GM23338 (cell line): Measurements from ENCODE around the gene CPB1. TPM values are rescaled to one million over a fixed set of nuclear protein-coding genes. Genes with fewer than 3 reads are reported as not detected.

Experiments used
- ATAC-seq: fragments of 200-7000 bp; cut with Tn5 transposase; 3 replicates; pipeline ENCODE4 v1.9.1; 2020
- DNase-seq: peaks from one replicate; pipeline ENCODE4 v3.0.0-alpha.2; 2015; ENCODE audit warnings: low spot score
- H2AFZ ChIP-seq: fragments of 200-600 bp; sonication (generic); 2 replicates; pipeline ENCODE4 v1.8.0; 2016; ENCODE audit warnings: antibody characterized with exemption, mild to moderate bottlenecking, moderate library complexity
- H3F3A ChIP-seq: fragments of 200-600 bp; sonication (generic); replicated peaks from 2 replicates; pipeline ENCODE4 v1.8.0; 2017; ENCODE audit warnings: antibody characterized with exemption, mixed run types, low read depth
- H3K27ac ChIP-seq: fragments of 200-600 bp; sonication (generic); 2 replicates; pipeline ENCODE4 v1.6.1; 2016; ENCODE audit warnings: low read depth
- H3K27me3 ChIP-seq: fragments of 200-600 bp; sonication (generic); 2 replicates; pipeline ENCODE4 v1.8.0; 2016; ENCODE audit warnings: mild to moderate bottlenecking, mixed run types, moderate library complexity; ENCODE audit not compliant: insufficient read depth
- H3K36me3 ChIP-seq: fragments of 200-600 bp; sonication (generic); 2 replicates; pipeline ENCODE4 v1.8.0; 2016; ENCODE audit warnings: mild to moderate bottlenecking; ENCODE audit not compliant: insufficient read depth
- H3K4me1 ChIP-seq: fragments of 200-600 bp; sonication (generic); 2 replicates; pipeline ENCODE4 v1.8.0; 2016; ENCODE audit warnings: mild to moderate bottlenecking, moderate library complexity; ENCODE audit not compliant: insufficient read depth
- H3K4me2 ChIP-seq: fragments of 200-600 bp; sonication (generic); 2 replicates; pipeline ENCODE4 v1.7.1; 2017; ENCODE audit warnings: mixed run types
- H3K4me3 ChIP-seq: fragments of 200-600 bp; sonication (generic); 2 replicates; pipeline ENCODE4 v1.6.1; 2016; ENCODE audit warnings: mixed run types
- H3K79me2 ChIP-seq: fragments of 200-600 bp; sonication (generic); replicated peaks from 2 replicates; pipeline ENCODE4 v1.8.0; 2017; ENCODE audit warnings: mild to moderate bottlenecking; ENCODE audit not compliant: insufficient read depth
- H3K9me2 ChIP-seq: fragments of 200-600 bp; sonication (generic); 2 replicates; pipeline ENCODE4 v1.8.0; 2017; ENCODE audit not compliant: insufficient read depth
- H4K20me1 ChIP-seq: fragments of 200-600 bp; sonication (generic); replicated peaks from 2 replicates; pipeline ENCODE4 v1.8.0; 2017; ENCODE audit warnings: mild to moderate bottlenecking; ENCODE audit not compliant: insufficient read depth
- H3K27ac Mint-ChIP-seq: 2 replicates; pipeline ENCODE4 v1.8.0; 2020; ENCODE audit warnings: inconsistent platforms, mild to moderate bottlenecking, moderate library complexity, mixed read lengths
- H3K27me3 Mint-ChIP-seq: 3 replicates; pipeline ENCODE4 v1.8.0; 2022; ENCODE audit warnings: low read depth, mild to moderate bottlenecking, moderate library complexity, mixed read lengths, inconsistent platforms; ENCODE audit not compliant: insufficient read depth, poor library complexity
- H3K36me3 Mint-ChIP-seq: 3 replicates; pipeline ENCODE4 v1.8.0; 2021; ENCODE audit warnings: low read depth, mild to moderate bottlenecking, inconsistent platforms, moderate library complexity, mixed read lengths
- H3K4me1 Mint-ChIP-seq: 3 replicates; pipeline ENCODE4 v1.8.0; 2020; ENCODE audit warnings: mild to moderate bottlenecking, inconsistent platforms, mixed read lengths
- H3K4me3 Mint-ChIP-seq: 3 replicates; pipeline ENCODE4 v1.8.0; 2021; ENCODE audit warnings: moderate library complexity, mild to moderate bottlenecking, inconsistent platforms, mixed read lengths
- H3K9me3 Mint-ChIP-seq: 3 replicates; pipeline ENCODE4 v1.8.0; 2020; ENCODE audit warnings: moderate library complexity, mild to moderate bottlenecking, inconsistent platforms, mixed read lengths
- CREB1 ChIP-seq: fragments of 250-450 bp; sonication (Bioruptor Pico); IDR thresholded peaks from 2 replicates; pipeline ENCODE4 v1.5.0; 2020; ENCODE audit warnings: low read depth, mild to moderate bottlenecking, moderate library complexity
- EZH2 ChIP-seq: fragments of 200-600 bp; sonication (generic); IDR thresholded peaks from one replicate; pipeline ENCODE4 v1.8.0; 2017; ENCODE audit warnings: antibody characterized with exemption, mild to moderate bottlenecking, low read depth; ENCODE audit not compliant: unreplicated experiment
- JUNB ChIP-seq: IDR thresholded peaks from one replicate; pipeline ENCODE4 v1.6.1; 2016; ENCODE audit warnings: antibody characterized with exemption; ENCODE audit not compliant: unreplicated experiment
- NANOG ChIP-seq: IDR thresholded peaks from 2 replicates; pipeline ENCODE4 v1.6.1; 2016; ENCODE audit warnings: antibody characterized with exemption, borderline replicate concordance
- POLR2AphosphoS5 ChIP-seq: IDR thresholded peaks from 2 replicates; pipeline ENCODE4 v1.6.1; 2016; ENCODE audit warnings: antibody characterized with exemption, low read depth
- REST ChIP-seq: IDR thresholded peaks from one replicate; pipeline ENCODE4 v1.6.1; 2018; ENCODE audit warnings: antibody characterized with exemption; ENCODE audit not compliant: unreplicated experiment
- ZNF114 ChIP-seq: fragments of 250-450 bp; sonication (Bioruptor Pico); IDR thresholded peaks from 2 replicates; pipeline ENCODE4 v1.5.0; 2020; ENCODE audit warnings: mild to moderate bottlenecking, moderate library complexity
- ZNF331 ChIP-seq: fragments of 250-450 bp; sonication (Bioruptor Pico); IDR thresholded peaks from 2 replicates; pipeline ENCODE4 v1.5.0; 2020; ENCODE audit warnings: low read depth, mild to moderate bottlenecking, moderate library complexity
- polyA plus RNA-seq: library from polyadenylated mRNA; unstranded; fragments of >200 nt; fragmentation: Nextera tagmentation; extraction: Ambion mirVana; gene quantifications from 2 replicates; pipeline ENCODE4 v1.2.1, GENCODE V29; 2016
- total RNA-seq: library from RNA; depleted of rRNA; stranded (reverse); fragments of >200 nt; shearing (Covaris generic); gene quantifications from 2 replicates; pipeline ENCODE4 v1.2.3, GENCODE V29; 2014
- TF ChIP-seq, protein P1 (sequence below): fragments of 250-450 bp; sonication (Bioruptor Pico); IDR thresholded peaks from 2 replicates; pipeline ENCODE4 v1.5.0; 2020; ENCODE audit warnings: mild to moderate bottlenecking, moderate library complexity

The CPB1 gene
- total and polyA plus RNA-seq, 2 experiments from 2014 or later = not detected

DNA sequence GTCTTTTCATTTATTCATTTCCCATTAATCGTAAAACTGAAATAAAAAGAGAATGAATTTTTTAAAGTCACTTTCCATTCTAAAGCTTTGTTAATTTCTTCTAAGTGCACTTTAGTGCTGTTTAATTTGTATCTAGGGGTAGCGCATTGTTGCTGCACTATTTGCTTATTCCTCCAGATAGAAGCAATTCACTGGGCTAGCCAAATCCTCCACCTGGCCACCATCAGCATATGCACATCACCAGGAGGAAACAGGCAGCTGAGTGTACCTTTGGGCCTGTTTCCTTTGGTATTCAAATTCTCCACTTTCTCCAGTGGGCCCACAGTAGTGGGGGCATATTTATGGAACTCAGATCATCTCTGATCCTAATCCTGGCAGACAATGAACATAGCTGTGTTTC lies 29.8 kb upstream of the CPB1 start:
- peak overlapping the region; percentile 88 for H3K27ac Mint-ChIP-seq
- H3K27ac ChIP-seq = no peak overlapping the region
- no peaks in the 10 kb centered on the region for H3K9me3 Mint-ChIP-seq
- no peaks in the 10 kb centered on the region for H3K27me3 ChIP-seq
- H3F3A ChIP-seq = no peaks in the 10 kb centered on the region
- ATAC-seq (peak; percentile 66), DNase-seq (peak; percentile 21)
- H3K79me2 ChIP-seq = no peaks in the 10 kb centered on the region
- no peaks in the 10 kb centered on the region for H3K36me3 ChIP-seq
- H2AFZ ChIP-seq = no peak overlapping the region
- no peaks in the 10 kb centered on the region for H3K36me3 Mint-ChIP-seq
- TF ChIP-seq NANOG (peak; percentile 54), ZNF331 (CRISPR knock-in tag) (no peak)
- H3K4me1 ChIP-seq = peaks cover 38% of the 10 kb centered on the region
- no peaks in the 10 kb centered on the region for H3K27me3 Mint-ChIP-seq
- peaks cover 23% of the 10 kb centered on the region for H3K4me1 Mint-ChIP-seq
- H3K4me3 Mint-ChIP-seq = peak overlapping the region; percentile 40; the same call in 1 of the 3 replicates
- H3K9me2 ChIP-seq = no peaks in the 10 kb centered on the region; the same call in 1 of the 2 replicates
- no peaks in the 10 kb centered on the region for H4K20me1 ChIP-seq
- no peak overlapping the region for H3K4me3 ChIP-seq
- peak overlapping the region; percentile 36 for H3K4me2 ChIP-seq

DNA sequence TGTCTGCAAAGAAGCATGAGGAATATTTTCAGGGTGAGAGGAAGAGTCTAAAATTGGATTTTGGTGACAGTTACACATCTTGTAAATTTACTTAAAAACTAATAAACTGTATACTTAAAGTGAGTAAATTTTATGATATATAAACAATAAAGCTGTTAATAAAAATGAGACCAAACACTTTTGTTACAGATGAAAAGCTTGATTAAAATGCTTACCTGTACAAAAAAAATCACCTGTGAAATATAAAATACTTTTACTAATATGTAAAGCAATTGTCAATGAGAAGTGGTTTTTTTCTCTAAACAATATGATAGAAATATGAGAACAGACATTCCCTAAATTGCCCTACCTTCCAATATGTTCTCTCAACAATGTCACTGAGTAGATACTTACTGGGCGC lies 27.2 kb upstream of the CPB1 start:
- no peak for ATAC-seq
- no peaks in the 10 kb centered on the region for H3K36me3 Mint-ChIP-seq

More for the DNA sequence above, 27.2 kb upstream of the CPB1 start:
- no peaks in the 10 kb centered on the region for H3K27me3 ChIP-seq
- DNase-seq = no peak
- Mint-ChIP-seq H3K4me1 (peaks cover 20% of the 10 kb centered on the region), H3K9me3 (no peaks in the 10 kb centered on the region), H3K4me3 (no peak overlapping the region), H3K27ac (no peak overlapping the region), H3K27me3 (no peaks in the 10 kb centered on the region)
- TF ChIP-seq REST = no peak
- no peak for TF ChIP-seq ZNF114
- TF ChIP-seq NANOG = no peak
- no peak for TF ChIP-seq JUNB
- TF ChIP-seq, protein P1, sequence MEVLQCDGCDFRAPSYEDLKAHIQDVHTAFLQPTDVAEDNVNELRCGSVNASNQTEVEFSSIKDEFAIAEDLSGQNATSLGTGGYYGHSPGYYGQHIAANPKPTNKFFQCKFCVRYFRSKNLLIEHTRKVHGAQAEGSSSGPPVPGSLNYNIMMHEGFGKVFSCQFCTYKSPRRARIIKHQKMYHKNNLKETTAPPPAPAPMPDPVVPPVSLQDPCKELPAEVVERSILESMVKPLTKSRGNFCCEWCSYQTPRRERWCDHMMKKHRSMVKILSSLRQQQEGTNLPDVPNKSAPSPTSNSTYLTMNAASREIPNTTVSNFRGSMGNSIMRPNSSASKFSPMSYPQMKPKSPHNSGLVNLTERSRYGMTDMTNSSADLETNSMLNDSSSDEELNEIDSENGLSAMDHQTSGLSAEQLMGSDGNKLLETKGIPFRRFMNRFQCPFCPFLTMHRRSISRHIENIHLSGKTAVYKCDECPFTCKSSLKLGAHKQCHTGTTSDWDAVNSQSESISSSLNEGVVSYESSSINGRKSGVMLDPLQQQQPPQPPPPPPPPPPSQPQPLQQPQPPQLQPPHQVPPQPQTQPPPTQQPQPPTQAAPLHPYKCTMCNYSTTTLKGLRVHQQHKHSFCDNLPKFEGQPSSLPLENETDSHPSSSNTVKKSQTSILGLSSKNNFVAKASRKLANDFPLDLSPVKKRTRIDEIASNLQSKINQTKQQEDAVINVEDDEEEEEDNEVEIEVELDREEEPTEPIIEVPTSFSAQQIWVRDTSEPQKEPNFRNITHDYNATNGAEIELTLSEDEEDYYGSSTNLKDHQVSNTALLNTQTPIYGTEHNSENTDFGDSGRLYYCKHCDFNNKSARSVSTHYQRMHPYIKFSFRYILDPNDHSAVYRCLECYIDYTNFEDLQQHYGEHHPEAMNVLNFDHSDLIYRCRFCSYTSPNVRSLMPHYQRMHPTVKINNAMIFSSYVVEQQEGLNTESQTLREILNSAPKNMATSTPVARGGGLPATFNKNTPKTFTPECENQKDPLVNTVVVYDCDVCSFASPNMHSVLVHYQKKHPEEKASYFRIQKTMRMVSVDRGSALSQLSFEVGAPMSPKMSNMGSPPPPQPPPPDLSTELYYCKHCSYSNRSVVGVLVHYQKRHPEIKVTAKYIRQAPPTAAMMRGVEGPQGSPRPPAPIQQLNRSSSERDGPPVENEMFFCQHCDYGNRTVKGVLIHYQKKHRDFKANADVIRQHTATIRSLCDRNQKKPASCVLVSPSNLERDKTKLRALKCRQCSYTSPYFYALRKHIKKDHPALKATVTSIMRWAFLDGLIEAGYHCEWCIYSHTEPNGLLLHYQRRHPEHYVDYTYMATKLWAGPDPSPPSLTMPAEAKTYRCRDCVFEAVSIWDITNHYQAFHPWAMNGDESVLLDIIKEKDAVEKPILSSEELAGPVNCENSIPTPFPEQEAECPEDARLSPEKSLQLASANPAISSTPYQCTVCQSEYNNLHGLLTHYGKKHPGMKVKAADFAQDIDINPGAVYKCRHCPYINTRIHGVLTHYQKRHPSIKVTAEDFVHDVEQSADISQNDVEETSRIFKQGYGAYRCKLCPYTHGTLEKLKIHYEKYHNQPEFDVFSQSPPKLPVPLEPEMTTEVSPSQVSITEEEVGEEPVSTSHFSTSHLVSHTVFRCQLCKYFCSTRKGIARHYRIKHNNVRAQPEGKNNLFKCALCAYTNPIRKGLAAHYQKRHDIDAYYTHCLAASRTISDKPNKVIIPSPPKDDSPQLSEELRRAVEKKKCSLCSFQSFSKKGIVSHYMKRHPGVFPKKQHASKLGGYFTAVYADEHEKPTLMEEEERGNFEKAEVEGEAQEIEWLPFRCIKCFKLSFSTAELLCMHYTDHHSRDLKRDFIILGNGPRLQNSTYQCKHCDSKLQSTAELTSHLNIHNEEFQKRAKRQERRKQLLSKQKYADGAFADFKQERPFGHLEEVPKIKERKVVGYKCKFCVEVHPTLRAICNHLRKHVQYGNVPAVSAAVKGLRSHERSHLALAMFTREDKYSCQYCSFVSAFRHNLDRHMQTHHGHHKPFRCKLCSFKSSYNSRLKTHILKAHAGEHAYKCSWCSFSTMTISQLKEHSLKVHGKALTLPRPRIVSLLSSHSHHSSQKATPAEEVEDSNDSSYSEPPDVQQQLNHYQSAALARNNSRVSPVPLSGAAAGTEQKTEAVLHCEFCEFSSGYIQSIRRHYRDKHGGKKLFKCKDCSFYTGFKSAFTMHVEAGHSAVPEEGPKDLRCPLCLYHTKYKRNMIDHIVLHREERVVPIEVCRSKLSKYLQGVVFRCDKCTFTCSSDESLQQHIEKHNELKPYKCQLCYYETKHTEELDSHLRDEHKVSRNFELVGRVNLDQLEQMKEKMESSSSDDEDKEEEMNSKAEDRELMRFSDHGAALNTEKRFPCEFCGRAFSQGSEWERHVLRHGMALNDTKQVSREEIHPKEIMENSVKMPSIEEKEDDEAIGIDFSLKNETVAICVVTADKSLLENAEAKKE = no peak
- no peak for TF ChIP-seq ZNF331 (CRISPR knock-in tag)
- no peak for TF ChIP-seq EZH2
- TF ChIP-seq CREB1 = no peak
- no peak for TF ChIP-seq POLR2AphosphoS5
- H3F3A ChIP-seq = no peaks in the 10 kb centered on the region
- no peak overlapping the region for H3K4me2 ChIP-seq
- no peaks in the 10 kb centered on the region for H4K20me1 ChIP-seq
- no peak overlapping the region for H2AFZ ChIP-seq
- H3K36me3 ChIP-seq = no peaks in the 10 kb centered on the region
- H3K9me2 ChIP-seq = no peaks in the 10 kb centered on the region; the same call in 1 of the 2 replicates
- no peak overlapping the region for H3K4me3 ChIP-seq
- H3K79me2 ChIP-seq = no peaks in the 10 kb centered on the region
- H3K4me1 ChIP-seq = peaks cover 34% of the 10 kb centered on the region
- no peak overlapping the region for H3K27ac ChIP-seq
